Renal cortex interstitium (tissue), 11 donors: ENCODE measurements around the gene FNDC3B. TPM values are rescaled to one million over a fixed set of nuclear protein-coding genes. Genes with fewer than 3 reads are reported as not detected.
"Not testable (repeated sequence)": the region's sequence is repeated elsewhere in the genome, so short reads cannot be mapped to it uniquely, and the experiment has no call there.

Experiments
- DNase-seq, 11 donors: peaks; one replicate each; pipeline ENCODE4 v3.0.0-alpha.2; 2013; ENCODE audit warnings: low read depth in 9 of 11, low spot score in 4 of 11; ENCODE audit errors: extremely low read depth in 1 of 11
- polyA plus RNA-seq, 3 donors: library from polyadenylated mRNA; unstranded; fragments of 120-200 nt; gene quantifications; one replicate each; pipeline ENCODE4 v1.2.1, GENCODE V29; 2013; ENCODE audit not compliant: insufficient read length in 3 of 3

FNDC3B gene
- polyA plus RNA-seq, 3 donors, result 55.0 to 61.0 (median 59.9) TPM

DNA sequence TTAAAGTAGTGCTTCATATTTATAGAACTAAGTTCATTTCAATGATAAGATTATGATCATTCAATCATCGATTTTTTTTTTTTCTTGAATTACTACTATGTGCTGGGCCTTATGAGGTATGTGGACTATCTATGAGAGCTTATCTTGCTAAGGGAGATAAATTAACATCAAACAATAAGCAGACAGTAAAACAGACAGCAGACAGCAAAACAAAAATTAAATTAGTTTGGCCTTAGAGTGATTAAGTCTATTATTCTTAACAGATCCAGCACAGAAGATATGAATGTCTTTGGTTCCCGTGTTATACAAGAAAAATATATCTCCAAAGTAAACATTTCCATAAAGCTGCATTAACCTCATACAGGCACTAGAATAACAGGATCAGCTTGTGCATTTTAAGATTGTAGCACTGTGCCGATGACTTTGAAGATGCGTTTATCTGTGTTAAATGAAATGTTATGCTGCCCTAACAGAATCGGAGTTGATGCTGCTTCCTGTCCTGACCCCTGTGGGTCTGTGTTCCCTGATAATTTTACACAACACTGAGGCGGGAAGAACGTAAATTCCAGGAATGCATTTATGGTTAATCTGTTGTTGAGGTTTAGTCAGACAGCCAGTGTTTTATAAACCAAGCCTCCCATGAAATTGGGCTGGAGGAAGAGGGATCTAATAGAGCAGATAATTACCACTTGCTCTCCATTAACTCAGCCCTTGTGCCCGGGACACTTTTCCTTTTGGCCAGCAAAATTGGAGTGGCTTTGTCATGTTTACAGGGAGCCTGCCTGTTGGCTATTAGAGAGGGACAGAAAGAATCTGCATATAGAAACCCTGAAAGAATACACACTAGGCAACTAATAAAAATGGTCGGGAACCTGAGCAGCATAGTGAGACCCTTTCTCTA, 328.1 kb downstream of the FNDC3B start:
- no peak for DNase-seq

DNA sequence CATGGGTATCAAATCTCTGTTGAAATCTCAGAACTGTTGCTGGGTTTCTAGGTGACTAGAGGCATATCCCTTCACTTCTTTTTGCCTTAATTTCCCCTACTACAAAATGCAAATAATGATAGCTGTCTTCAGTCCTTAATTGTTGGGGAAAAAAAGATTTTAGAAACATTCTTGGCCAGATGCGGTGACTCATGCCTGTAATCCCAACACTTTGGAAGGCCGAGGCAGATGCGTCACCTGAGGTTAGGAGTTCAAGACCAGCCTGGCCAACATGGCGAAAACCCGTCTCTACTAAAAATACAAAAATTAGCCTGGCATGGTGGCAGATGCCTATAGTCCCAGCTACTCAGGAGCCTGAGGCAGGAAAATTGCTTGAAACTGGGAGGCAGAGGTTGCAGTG, 329.2 kb downstream of the FNDC3B start:
- DNase-seq, result not testable (repeated sequence)

DNA sequence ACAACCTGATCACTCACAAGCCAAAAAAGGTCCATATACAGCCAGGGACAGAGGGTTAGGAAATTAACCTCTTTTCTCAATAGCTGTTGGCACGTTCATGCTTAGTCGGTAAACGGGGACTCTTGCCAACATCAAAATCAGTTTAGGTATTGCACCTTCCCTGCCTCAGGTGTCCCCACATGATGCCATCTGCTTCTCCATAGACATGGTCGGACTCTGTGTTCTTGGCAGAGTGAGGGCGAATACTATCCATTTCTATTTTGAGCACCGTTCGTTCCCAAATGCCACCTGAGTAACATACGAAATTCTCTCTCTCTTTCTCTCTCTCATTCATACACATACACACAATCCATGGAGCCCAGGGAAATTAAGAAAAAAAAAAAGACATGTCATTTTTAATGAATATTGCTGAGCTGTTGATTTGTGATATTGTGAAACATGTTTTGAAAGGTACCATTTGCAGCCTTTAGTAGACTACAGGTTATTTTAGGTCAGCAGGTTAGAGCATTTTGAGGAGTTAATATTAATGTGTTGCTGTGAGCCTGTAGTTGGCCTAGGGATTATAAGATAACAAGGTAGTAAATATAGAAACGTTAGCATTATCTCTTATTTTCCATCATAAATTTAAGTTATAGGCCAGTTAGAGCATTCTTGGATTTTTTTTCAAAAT, 330.3 kb downstream of the FNDC3B start:
- no peak for DNase-seq

DNA sequence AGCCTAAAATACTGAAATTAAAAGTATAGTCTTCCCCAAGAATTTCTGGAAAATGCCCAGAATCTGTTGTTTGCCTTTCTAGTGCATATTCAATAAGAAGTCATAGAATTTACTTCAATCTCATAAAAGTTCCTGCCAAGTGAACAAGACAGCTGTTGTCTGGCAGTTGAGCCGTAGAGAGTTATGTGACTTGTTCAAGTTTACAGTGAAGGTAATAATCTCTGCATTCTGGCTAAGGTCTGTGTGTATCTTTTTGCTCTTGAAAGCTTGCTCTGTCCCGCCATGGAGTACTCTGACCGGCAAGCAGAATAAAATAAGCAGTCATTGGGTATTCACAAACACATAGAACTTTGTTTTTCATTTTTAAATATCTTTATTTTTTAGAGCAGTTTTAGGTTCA, 331.0 kb downstream of the FNDC3B start:
- no peak for DNase-seq

DNA sequence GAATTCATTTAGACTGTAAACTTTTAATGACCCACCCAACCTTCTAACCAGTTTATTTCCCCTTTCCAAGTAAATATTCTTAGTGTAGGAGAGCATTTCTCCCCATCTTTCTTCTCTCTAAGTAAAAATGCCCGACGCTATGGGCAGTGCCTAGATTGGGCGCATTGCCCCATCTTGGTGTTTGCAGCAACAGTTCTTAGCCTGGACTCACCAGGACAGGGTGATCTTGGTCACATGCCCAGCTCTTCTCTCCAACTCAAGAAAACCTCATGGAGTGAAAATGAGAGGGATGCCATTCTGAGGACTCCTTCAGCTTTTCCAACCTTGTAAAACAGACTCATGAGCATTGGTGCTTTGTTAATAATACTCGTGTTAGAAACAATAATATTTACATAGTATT, 332.2 kb downstream of the FNDC3B start:
- no peak for DNase-seq

DNA sequence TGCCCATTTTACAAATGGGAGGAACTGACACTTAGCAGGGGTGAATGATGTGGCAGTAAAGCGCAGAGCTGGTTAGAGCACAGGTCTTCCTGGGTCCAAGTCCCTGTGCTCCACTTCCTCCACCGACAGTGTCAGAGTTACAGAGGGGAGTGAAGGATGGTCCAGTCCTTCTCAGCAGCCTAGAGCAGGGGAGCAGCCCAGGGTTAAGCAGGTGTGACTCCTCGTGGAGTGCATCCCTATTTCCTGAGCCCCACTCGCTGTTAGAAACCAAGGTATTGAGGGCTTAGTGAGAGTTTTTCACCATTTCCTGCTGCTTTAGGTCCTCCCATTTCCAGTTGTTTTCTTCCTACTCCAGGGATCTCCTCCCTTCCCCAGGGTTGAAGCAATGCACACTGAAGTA, 333.5 kb downstream of the FNDC3B start:
- DNase-seq, result no peak

DNA sequence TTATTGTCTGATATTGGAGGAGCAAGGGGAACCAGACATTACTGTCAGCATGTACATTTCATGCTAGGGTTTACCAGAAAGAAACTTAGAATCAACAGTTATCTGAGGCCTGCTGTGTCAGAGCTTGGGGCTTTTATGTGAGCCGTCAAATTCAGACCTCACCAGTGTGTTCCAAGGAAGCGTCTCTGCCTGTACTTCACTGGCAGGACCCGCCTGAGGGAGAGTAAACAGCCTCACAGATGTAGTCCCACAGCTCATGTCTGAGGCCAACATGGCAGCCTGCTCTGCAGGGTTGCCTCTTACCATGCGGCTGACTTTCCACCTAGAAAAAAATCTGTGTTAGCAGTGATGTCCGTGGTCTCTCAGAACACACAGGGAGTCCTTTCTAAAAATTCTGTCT, 334.5 kb downstream of the FNDC3B start:
- DNase-seq, result no peak

DNA sequence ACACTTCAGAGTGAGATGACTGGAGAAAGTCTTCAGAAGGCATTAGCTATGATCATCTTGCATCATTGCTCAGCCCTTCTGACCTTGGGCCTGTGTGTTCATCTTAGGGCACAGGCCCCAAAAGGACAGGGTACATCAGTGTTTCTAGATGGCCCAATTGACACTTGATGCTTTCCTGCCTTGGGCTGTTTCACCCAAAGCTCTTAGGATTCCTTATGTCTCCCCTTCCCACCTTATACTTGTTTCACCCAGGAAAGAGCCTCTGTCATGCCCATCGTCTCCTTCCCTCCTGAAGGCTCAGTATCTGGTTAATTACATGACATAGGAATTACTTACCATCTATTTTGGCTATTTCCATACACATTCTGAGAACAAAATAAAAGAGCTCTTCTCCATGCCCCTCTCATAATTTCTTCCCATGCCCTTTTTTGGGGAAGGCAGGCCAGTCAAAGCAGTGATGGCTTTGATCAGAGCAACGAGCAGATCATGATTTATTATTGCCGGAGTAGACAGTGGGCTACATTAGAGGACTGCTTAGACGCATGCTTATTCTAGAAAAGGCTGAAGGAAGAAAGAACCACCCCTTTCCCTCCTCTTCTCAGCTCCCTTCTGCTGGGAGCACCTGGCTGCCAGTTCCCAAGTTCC, 335.9 kb downstream of the FNDC3B start:
- no peak for DNase-seq

DNA sequence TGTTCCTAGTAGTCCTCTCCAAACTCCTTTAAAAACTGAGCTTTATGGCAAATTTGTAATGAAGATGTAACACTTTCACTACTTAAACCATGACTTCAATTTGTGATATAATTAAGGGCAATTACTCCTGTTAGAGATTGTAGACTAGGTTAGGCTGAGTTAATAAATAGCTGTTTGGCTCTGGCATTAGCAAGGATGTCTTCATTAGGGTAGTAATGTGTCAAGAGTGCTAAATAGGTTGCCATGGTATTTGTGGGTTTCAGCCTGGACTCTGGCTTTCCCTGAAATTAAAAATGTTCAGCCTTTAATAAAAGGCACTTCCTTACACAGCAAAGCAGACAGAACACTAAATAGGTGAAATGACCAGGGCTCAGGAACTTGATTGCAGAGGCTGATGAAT, 337.0 kb downstream of the FNDC3B start:
- no peak for DNase-seq

DNA sequence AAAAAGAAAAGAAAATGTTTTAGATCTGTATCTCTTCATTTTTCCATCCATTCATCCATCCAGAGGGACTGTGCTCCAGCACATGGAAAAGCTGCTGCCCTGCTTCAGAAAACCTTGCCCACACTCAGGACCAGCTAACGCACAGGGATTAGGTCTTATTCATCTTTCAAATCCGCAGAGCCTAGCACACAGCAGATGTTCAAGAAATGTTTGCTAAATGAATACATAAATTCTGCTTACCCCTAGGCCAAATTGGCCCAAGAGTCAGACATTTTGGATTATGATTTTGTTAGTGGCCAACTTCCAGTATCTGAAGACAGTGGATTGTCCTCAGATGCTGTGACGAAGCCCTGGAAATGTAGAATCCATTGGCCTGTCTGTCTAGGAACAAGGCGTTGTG, 337.5 kb downstream of the FNDC3B start:
- no peak for DNase-seq

DNA sequence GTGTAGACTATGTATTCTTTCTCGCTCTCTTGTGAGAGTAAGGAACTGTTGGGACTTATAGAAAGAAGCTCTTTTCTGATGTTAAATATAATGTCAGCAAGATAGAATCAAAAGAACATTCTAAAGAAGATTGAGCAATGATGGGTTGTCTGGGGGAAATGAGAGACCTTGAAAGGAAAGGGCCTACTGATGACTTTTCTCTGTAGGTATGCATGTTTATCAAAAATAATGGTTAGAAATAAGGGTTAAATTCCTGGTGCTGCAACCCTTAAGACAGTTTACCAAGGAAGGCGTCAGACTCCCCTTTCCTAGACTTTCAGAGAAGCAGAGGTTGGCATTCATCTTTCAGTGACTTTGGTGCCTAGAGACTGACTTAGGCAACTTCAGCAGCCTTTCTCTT, 339.1 kb downstream of the FNDC3B start:
- no peak for DNase-seq

DNA sequence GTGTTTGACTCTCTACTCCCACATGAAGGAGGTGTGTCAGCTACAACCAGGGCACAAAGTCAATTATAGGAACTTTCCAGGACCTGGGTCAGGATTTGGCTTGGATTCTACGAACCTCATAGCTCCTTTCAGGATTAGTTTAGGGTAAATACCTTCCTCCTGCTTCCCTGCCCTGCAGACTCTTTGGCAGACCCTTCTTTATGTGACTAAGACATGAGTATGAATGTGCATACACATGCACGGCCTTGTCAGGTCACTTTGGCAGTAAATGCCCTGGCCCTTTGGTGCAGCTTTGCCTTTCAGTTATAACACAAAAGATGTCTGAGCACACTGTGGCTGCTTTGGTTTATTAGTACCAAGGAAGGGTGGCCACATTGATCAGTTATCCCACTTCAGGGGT, 340.0 kb downstream of the FNDC3B start:
- DNase-seq, result no peak

DNA sequence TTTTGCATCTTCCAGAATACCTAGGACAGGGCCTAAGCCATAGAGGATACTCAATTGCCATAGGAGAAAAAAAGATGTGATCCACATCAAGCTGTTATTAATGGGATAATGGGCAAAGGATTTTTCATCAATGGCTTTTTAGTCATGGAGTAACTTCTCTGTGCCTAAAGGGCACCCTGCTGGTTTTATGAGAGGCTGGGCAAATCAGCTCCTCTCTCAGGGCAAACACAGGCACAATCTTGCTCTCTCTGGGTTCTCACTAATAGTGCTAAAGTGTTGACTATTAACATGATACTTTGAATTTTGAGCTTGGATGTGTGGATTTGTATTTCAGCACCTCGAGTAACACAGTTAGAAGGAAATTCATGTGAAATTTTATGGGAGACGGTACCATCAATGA, 341.3 kb downstream of the FNDC3B start:
- DNase-seq, result no peak

DNA sequence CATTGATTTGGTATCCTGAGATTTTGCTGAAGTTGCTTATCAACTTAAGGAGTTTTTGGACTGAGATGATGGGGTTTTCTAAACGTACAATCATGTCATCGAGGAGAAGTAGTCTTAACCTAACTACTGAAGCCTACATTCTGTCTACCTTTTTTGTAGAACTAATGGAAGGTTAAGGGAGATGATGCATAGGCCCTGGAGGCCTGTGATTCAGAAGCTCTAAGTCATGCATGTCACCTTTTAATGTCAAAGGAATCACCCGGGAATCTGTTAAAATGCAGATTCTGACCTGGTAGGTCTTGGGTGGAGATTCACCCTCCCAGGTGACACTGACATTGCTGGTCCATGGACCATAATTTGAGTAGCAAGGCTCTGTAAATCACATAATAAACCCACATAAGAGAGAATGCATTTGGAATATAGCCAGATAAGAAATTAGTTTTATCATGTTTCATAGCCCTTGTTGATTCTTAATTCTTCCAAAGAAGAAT, 344.0 kb downstream of the FNDC3B start:
- DNase-seq, result no peak

DNA sequence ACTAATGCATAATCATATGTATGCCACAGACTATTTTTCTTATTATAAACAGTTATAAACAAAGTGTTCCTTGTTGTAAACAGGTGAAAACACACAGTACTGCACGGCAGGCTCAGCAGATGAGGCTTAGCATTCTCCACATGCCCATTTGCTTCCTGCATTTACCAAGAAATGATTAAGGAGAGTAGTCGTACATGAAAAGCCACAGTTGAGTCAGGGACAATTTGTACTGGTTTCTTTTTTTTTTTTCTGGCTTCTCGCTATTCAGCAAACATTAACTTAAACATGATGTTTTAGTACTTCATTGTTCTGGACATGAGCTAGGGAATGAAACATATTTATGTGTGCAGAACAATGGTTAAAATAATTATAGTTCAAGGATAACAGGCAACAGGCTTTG, 345.5 kb downstream of the FNDC3B start:
- no peak for DNase-seq

DNA sequence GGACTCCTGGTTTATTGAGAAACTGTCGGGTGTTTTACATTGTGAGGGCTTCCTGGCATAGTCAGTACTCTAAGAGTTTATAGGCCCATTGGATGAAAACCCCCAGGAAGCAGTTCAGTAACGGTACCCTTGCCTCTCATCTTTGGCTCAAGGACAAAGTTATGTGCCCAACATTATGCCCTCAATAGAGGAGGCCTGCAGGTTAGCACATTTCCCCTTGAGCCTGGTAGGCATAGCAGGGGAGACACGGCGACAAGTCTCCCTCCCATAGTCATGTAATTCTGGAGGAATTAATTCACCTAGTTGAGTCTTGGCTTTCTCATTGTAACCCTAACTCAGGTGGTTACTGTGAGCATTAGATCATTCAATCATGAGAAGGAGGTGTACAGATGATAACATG, 348.4 kb downstream of the FNDC3B start:
- no peak for DNase-seq

DNA sequence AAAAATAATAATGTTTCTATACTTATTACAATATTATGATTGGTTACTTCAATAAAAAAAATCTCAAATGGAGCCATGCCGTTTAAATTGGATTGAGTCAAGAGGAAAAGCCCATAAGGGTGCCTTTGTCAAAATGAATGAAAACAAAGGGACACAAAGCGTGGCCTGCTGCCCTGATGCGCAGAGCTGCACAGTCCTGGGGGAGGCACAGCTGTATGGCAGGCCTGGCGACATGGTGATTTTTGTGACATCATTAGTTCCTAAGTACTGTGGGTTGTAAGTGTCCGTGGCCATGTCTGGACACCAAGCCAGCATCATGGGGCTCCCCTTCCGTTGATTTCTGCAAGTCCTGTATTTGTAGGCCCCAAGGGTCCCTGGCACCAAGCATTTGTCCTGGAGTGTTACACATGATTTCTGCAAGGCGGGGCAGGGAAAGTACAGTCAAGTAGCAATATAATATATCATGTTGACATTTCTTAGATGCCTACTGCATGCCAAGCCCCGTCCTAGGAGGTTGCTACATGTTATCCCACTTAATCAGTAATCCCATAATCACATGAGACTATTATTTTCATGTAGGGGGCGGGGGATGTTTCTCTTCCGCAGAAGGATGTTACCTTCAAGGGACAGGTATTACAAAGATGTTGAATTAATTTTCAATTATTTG, 349.2 kb downstream of the FNDC3B start:
- no peak for DNase-seq

DNA sequence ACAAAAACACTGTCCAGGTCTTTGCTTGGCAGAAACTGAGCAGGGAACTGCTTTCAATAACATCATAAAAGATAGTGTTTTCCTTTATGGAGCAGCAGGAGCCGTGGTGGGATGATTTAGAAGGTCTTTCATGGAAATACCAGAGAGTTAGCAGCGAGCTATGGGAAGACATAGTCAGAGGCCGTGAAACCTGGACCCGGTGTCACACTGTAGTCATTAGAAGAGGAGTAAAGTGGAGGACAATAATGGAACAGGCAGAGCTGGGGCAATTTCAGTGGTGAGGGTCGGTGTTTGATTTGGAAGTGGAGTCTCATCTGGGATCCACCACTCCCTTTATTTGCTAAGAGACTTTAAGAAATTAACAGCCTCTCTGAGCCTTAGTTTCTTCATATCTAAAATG, 351.4 kb downstream of the FNDC3B start:
- DNase-seq, result no peak

DNA sequence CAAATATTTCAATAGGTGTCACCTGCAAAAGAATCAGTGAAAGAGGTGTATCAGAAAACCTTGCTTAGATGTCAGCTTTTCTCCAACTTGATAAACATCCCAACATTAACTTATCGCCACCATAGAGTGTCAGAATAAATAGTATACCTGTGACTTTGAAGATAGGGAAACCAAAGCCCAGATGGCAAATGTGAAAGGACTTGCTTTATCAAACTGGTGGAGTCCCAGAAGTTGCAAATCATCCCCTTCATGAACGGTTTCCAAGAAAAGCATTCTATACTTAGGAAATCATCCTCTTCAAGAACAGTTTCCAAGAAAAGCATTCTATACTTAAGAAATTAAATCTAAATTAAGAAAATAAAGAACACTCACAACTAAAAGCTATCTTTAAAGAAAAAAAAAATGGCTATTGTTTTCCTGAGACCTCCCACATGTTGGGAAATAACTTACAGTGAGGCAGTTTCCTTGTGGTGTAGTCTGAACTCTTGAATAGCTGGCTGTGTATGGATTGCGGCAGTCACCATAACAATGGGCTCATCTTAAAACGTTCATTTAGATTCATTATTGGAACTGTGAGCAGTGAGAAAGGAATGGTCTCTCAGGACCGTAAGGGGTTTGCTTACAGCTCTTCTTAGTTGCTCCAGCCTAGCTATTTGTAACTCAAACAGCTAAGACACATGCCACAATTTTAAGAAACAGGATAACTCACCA, 352.4 kb downstream of the FNDC3B start:
- DNase-seq, result peak in 5 of 11 donors; percentile 7 to 36 (median 17)
